MM.1S (cell line): Measurements from ENCODE around the gene TRIM3.

Source experiments
- CTCF ChIP-seq: fragments of 300-600 bp; sonication (generic); IDR thresholded peaks from 2 replicates; pipeline ENCODE4 v1.5.1; 2016; ENCODE audit warnings: antibody characterized with exemption, low read length, mixed read lengths
- EZH2phosphoT487 ChIP-seq: fragments of 300-600 bp; sonication (generic); IDR thresholded peaks from 2 replicates; pipeline ENCODE4 v1.6.1; 2018; ENCODE audit warnings: antibody characterized with exemption, low read length

- no peak for TF ChIP-seq CTCF
- TF ChIP-seq EZH2phosphoT487 = no peak
Observed at GRCh38 chr11:6420677-6421076, 53.1 kb downstream of the TRIM3 start.
